Transverse colon (tissue), 4 donors: ENCODE measurements around the gene DISP1. TPM values are rescaled to one million over a fixed set of nuclear protein-coding genes. Genes with fewer than 3 reads are reported as not detected.

Experiments used
- DNase-seq: peaks from one replicate; pipeline ENCODE4 v3.0.0-alpha.2; 2019
- H3K27ac ChIP-seq, 4 donors: fragments of 200-600 bp; sonication (generic); 2 replicates each; pipeline ENCODE4 v1.5.1; 2016 to 2018; ENCODE audit warnings: inconsistent platforms in 4 of 4
- H3K27me3 ChIP-seq: fragments of 200-600 bp; sonication (generic); 2 replicates; pipeline ENCODE4 v1.5.1; 2017; ENCODE audit warnings: inconsistent platforms
- H3K36me3 ChIP-seq, 4 donors: fragments of 200-600 bp; sonication (generic); 2 replicates each; pipeline ENCODE4 v1.5.1; 2017 to 2019; ENCODE audit warnings: inconsistent platforms in 4 of 4
- H3K4me1 ChIP-seq, 4 donors: fragments of 200-600 bp; sonication (generic); 2 replicates each; pipeline ENCODE4 v1.5.1; 2017 to 2020; ENCODE audit warnings: inconsistent platforms in 4 of 4
- H3K4me3 ChIP-seq, 4 donors: fragments of 200-600 bp; sonication (generic); 1 replicate in 1 of 4; 2 replicates in 3 of 4; pipeline versions ENCODE4 v1.5.1 to v1.6.1; 2017 to 2019; ENCODE audit warnings: inconsistent platforms in 4 of 4
- H3K9me3 ChIP-seq, 2 donors: fragments of 200-600 bp; sonication (generic); 2 replicates each; pipeline ENCODE4 v1.5.1; 2017 to 2019; ENCODE audit warnings: inconsistent platforms in 2 of 2
- EP300 ChIP-seq: sonication (generic); formaldehyde crosslinking; IDR thresholded peaks from one replicate; pipeline ENCODE4 v1.6.1; 2017; ENCODE audit warnings: antibody characterized with exemption, low read depth
- POLR2A ChIP-seq: fragments of 450-650 bp; IDR thresholded peaks from one replicate; pipeline ENCODE4 v1.6.1; 2016; ENCODE audit warnings: antibody characterized with exemption, mild to moderate bottlenecking, moderate library complexity
- POLR2AphosphoS5 ChIP-seq, 3 donors: sonication (generic); formaldehyde crosslinking; IDR thresholded peaks; one replicate each; pipeline ENCODE4 v1.6.1; 2016; ENCODE audit warnings: antibody characterized with exemption in 3 of 3
- WGBS, 2 donors: methylation state at CpG; one replicate each; pipeline ENCODE4 v1.1.5; 2018; ENCODE audit warnings: low coverage in 1 of 2; 5-methylcytosine and 5-hydroxymethylcytosine counted together
- in situ Hi-C, 4 donors: fragments of 200-750 bp; cut with MboI; loops; one replicate each; pipeline versions ENCODE4 v1.15.0 to v1.15.1; 2017; ENCODE audit warnings: low sequenced_read_pairs in 3 of 4, low pct_ligation_motif_present in 1 of 4, low pct_unique_long_range_greater_than_20kb in 1 of 4
- intact Hi-C: fragments of 100-400 bp; cut with DNase I; formaldehyde crosslinking; loops from one replicate; pipeline ENCODE4 v1.15.1; 2023; ENCODE audit warnings: low total_unique reads
- total RNA-seq, 4 donors: library from RNA; depleted of rRNA; stranded (reverse); fragments of >200 nt; gene quantifications; one replicate each; pipeline ENCODE4 v1.1.0, GENCODE V29; 2016
- TF ChIP-seq, protein P1 (sequence below), 5 experiments: fragments of 200-600 bp in 3 of 5; fragments of 450-650 bp in 2 of 5; sonication (generic) in 3 of 5; IDR thresholded peaks; 1 replicate in 2 of 5; 2 replicates in 3 of 5; pipeline ENCODE4 v1.5.1; 2016 to 2017; ENCODE audit warnings: antibody characterized with exemption in 5 of 5, inconsistent platforms in 3 of 5, mild to moderate bottlenecking in 2 of 5, moderate library complexity in 1 of 5

Gene DISP1
- total RNA-seq, 4 donors from 2014 or later, result 2.2 to 7.2 (median 5.6) TPM

DNA sequence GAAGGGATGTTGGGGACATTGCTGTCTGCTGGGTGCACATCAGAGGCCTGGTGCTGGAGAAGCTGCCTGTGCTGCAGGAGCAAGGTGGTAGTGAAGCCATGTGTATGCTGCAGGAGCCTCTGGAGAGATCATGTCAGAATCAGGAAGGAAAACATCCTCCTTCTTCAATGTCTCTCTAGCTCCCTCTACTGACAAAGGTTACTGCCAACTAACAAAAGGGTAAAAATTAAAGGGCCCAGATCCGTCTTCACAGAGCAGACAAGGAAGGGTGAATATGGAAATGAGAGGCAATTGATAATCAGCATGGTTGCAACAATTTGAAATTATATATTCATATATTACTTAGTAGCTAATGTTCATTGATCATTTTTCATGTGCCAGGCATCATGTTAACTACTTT lies 45.7 kb upstream of the DISP1 start:
- DNase-seq, result no peak
- WGBS, 2 donors, result 71 to 72% methylated on average over 1 of the region's 1 CpG
- intact Hi-C loops, result no loop called here
- Histone ChIP-seq H3K27me3 (no peaks in the 10 kb centered on the region), H3K27ac (peak overlapping the region in 2 of 4 donors; percentile 52 to 69), H3K4me3 (no peak overlapping the region), H3K4me1 (peaks cover 0 to 11% (median 0%) of the 10 kb centered on the region in 4 donors), H3K9me3 (peaks cover 5 to 8% of the 10 kb centered on the region in 2 donors), H3K36me3 (no peaks in the 10 kb centered on the region)
- TF ChIP-seq POLR2AphosphoS5 (IDR thresholded peaks at IDR 0.05) (no peak), EP300 (no peak), POLR2A (no peak)
- TF ChIP-seq, protein P1, sequence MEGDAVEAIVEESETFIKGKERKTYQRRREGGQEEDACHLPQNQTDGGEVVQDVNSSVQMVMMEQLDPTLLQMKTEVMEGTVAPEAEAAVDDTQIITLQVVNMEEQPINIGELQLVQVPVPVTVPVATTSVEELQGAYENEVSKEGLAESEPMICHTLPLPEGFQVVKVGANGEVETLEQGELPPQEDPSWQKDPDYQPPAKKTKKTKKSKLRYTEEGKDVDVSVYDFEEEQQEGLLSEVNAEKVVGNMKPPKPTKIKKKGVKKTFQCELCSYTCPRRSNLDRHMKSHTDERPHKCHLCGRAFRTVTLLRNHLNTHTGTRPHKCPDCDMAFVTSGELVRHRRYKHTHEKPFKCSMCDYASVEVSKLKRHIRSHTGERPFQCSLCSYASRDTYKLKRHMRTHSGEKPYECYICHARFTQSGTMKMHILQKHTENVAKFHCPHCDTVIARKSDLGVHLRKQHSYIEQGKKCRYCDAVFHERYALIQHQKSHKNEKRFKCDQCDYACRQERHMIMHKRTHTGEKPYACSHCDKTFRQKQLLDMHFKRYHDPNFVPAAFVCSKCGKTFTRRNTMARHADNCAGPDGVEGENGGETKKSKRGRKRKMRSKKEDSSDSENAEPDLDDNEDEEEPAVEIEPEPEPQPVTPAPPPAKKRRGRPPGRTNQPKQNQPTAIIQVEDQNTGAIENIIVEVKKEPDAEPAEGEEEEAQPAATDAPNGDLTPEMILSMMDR (IDR thresholded peaks at IDR 0.05), result no peak
- in situ Hi-C loops, result no loop called here

DNA sequence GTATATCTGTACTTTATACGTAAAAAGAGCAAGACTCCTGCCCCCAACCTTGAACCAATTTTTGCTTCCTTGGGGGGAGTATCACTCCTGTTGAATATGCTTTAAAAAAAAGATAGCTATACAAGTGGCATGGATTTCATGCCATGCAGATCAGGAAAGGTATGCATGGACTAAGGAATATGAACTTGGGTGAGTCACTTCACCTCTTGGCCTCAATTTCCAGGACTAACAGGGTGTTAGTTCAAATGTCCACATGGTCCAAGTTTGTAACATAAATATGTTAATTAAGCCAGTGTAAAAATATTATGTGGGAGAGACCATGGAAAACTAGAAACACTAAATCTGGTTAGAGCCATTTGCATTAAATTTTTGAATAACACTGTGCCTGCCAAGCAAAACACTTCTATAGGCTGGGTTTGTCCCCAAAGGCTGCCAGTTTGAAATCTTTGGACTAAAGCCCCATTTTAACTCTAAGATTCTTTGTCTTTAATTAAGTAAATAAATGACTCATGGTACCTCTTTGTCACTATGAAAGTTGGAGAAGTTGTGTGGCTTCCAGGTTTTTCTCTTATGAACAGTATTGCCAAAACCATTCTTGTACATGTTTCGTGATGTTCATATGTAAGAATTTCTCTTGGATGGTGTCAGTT lies 44.7 kb upstream of the DISP1 start:
- no peak for DNase-seq
- no peaks in the 10 kb centered on the region for H3K36me3 ChIP-seq
- TF ChIP-seq POLR2AphosphoS5 (IDR thresholded peaks at IDR 0.05) (no peak), EP300 (no peak), POLR2A (no peak)
- TF ChIP-seq, protein P1 (IDR thresholded peaks at IDR 0.05), result no peak
- in situ Hi-C loops, result no loop called here
- H3K4me3 ChIP-seq, result no peak overlapping the region
- intact Hi-C loops, result no loop called here
- peaks cover 5 to 8% of the 10 kb centered on the region in 2 donors for H3K9me3 ChIP-seq
- peaks cover 0 to 11% (median 0%) of the 10 kb centered on the region in 4 donors for H3K4me1 ChIP-seq
- 92 to 100% methylated on average over 2 of the region's 2 CpGs for WGBS, 2 donors
- no peak overlapping the region for H3K27ac ChIP-seq
- H3K27me3 ChIP-seq, result no peaks in the 10 kb centered on the region

DNA sequence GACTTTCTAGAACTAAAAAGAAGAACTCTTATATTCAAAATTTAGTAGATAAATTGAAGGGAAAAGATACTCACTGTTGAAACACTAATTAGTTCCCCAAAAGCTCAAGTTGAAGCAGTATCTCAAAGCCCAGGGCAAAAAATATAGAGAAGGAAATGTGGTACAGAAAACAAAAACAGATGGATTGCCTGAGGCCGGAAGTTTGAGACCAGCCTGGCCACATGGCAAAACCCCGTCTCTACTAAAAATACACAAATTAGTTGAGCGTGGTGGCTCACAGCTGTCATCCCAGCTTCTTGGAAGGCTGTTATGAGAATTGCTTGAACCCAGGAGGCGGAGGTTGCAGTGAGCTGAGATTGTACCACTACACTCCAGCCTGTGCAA lies 41.9 kb upstream of the DISP1 start:
- no peaks in the 10 kb centered on the region for H3K36me3 ChIP-seq
- TF ChIP-seq EP300 (no peak), POLR2A (no peak), POLR2AphosphoS5 (IDR thresholded peaks at IDR 0.05) (no peak)
- TF ChIP-seq, protein P1 (IDR thresholded peaks at IDR 0.05), result no peak
- peak overlapping the region; percentile 14 to 66 (median 43) for H3K27ac ChIP-seq
- H3K9me3 ChIP-seq, result peaks cover 5 to 8% of the 10 kb centered on the region in 2 donors
- H3K27me3 ChIP-seq, result no peaks in the 10 kb centered on the region
- 41 to 52% methylated on average over 3 to 4 of the region's 4 CpGs for WGBS, 2 donors
- peak; percentile 26 for DNase-seq
- no peak overlapping the region for H3K4me3 ChIP-seq
- peaks cover 0 to 16% (median 2%) of the 10 kb centered on the region in 4 donors for H3K4me1 ChIP-seq
- in situ Hi-C loops, result no loop called here
- intact Hi-C loops, result no loop called here

DNA sequence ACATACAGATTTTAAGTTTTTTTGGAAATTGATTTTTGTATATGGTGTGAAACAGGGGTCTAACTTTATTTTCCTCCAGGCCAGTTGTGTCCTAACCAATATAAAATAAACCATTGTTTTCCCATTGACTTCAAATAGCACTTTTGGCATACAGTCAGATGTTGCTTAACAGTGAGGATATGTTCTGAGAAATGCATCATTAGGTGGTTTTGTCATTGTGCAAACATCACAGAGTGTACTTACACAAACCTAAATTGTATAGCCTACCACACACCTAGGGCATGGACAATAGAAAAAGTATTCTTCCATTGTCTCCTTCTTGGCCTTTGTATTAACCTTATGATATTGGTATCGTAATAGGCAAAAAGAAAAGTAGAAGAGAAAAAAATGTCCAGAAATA lies 37.4 kb upstream of the DISP1 start:
- H3K27ac ChIP-seq, result no peak overlapping the region
- peaks cover 0 to 16% (median 3%) of the 10 kb centered on the region in 4 donors for H3K4me1 ChIP-seq
- no peak overlapping the region for H3K4me3 ChIP-seq
- in situ Hi-C loops, result no loop called here
- H3K27me3 ChIP-seq, result peaks cover 3% of the 10 kb centered on the region
- intact Hi-C loops, result no loop called here
- no peaks in the 10 kb centered on the region for H3K36me3 ChIP-seq
- WGBS, 2 donors, result 88 to 100% methylated on average over 1 of the region's 1 CpG
- DNase-seq, result no peak
- no peaks in the 10 kb centered on the region for H3K9me3 ChIP-seq
- TF ChIP-seq POLR2AphosphoS5 (IDR thresholded peaks at IDR 0.05) (peak in 1 of 3 donors; percentile 40), POLR2A (no peak), EP300 (peak; percentile 67)
- TF ChIP-seq, protein P1 (IDR thresholded peaks at IDR 0.05), result no peak
